ENCODE data around the gene KCNIP1.

DNA sequence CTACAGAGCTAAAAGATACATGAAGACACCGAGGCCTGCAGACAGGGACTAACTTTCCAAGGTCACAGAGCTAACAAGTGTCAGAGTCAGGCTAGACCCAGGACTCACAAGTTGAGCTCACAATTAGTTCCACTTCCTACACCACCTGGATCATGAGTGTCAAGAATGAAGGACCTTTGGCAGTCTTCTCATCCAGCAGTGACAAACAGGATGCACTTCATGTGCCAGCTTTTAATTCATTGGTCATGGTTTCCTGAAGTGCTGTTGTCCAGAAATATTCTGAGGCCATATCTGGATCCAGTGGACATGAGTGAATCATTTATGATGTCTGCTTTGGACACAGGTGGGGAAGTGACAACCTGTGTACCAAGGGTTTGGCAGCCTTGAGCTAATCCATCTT lies 77.4 kb downstream of the KCNIP1 start:
- TF ChIP-seq SP1 (IDR thresholded peaks at IDR 0.05; ENCODE audit: low read depth, low read length), result no peak
- TF ChIP-seq, protein P1, sequence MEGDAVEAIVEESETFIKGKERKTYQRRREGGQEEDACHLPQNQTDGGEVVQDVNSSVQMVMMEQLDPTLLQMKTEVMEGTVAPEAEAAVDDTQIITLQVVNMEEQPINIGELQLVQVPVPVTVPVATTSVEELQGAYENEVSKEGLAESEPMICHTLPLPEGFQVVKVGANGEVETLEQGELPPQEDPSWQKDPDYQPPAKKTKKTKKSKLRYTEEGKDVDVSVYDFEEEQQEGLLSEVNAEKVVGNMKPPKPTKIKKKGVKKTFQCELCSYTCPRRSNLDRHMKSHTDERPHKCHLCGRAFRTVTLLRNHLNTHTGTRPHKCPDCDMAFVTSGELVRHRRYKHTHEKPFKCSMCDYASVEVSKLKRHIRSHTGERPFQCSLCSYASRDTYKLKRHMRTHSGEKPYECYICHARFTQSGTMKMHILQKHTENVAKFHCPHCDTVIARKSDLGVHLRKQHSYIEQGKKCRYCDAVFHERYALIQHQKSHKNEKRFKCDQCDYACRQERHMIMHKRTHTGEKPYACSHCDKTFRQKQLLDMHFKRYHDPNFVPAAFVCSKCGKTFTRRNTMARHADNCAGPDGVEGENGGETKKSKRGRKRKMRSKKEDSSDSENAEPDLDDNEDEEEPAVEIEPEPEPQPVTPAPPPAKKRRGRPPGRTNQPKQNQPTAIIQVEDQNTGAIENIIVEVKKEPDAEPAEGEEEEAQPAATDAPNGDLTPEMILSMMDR (IDR thresholded peaks at IDR 0.05 in 2 of 3, conservative IDR thresholded peaks at IDR 0.05 in 1 of 3; ENCODE audit: control insufficient read depth in 2 of 3, extremely low read depth in 1 of 3, insufficient read depth in 1 of 3, low read depth in 3 of 3, low read length in 3 of 3), result no peak
- TF ChIP-seq CREM (IDR thresholded peaks at IDR 0.05; ENCODE audit: low read depth), result no peak
- TF ChIP-seq FOXM1 (IDR thresholded peaks at IDR 0.05; ENCODE audit: low read depth, low read length), result no peak
- TF ChIP-seq SPI1 (IDR thresholded peaks at IDR 0.05; ENCODE audit: borderline replicate concordance, insufficient read depth, low read depth, low read length), result no peak
- TF ChIP-seq, protein P2, sequence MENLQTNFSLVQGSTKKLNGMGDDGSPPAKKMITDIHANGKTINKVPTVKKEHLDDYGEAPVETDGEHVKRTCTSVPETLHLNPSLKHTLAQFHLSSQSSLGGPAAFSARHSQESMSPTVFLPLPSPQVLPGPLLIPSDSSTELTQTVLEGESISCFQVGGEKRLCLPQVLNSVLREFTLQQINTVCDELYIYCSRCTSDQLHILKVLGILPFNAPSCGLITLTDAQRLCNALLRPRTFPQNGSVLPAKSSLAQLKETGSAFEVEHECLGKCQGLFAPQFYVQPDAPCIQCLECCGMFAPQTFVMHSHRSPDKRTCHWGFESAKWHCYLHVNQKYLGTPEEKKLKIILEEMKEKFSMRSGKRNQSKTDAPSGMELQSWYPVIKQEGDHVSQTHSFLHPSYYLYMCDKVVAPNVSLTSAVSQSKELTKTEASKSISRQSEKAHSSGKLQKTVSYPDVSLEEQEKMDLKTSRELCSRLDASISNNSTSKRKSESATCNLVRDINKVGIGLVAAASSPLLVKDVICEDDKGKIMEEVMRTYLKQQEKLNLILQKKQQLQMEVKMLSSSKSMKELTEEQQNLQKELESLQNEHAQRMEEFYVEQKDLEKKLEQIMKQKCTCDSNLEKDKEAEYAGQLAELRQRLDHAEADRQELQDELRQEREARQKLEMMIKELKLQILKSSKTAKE (IDR thresholded peaks at IDR 0.05; ENCODE audit: low read depth, poor library complexity, severe bottlenecking), result no peak
- no peak for TF ChIP-seq POLR2A (IDR thresholded peaks at IDR 0.05; ENCODE audit: low read depth, low read length)
- no peak for TF ChIP-seq CHD4 (IDR thresholded peaks at IDR 0.05)
- TF ChIP-seq NFYB (IDR thresholded peaks at IDR 0.05; ENCODE audit: insufficient read depth, low read depth, low read length), result no peak
- no peak for TF ChIP-seq EGR1 (IDR thresholded peaks at IDR 0.05; ENCODE audit: borderline replicate concordance in 1 of 2, low read depth in 2 of 2, low read length in 2 of 2)
- TF ChIP-seq, protein P3, sequence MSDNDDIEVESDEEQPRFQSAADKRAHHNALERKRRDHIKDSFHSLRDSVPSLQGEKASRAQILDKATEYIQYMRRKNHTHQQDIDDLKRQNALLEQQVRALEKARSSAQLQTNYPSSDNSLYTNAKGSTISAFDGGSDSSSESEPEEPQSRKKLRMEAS (IDR thresholded peaks at IDR 0.05; ENCODE audit: low read depth, low read length), result no peak
- TF ChIP-seq SREBF2 (IDR thresholded peaks at IDR 0.05; ENCODE audit: low read length), result no peak
- no peak for TF ChIP-seq POLR2AphosphoS2 (IDR thresholded peaks at IDR 0.05; ENCODE audit: low read depth, low read length)

All from GM12878 (cell line).